ENCODE results near the gene CLEC11A.

The CLEC11A gene

DNA sequence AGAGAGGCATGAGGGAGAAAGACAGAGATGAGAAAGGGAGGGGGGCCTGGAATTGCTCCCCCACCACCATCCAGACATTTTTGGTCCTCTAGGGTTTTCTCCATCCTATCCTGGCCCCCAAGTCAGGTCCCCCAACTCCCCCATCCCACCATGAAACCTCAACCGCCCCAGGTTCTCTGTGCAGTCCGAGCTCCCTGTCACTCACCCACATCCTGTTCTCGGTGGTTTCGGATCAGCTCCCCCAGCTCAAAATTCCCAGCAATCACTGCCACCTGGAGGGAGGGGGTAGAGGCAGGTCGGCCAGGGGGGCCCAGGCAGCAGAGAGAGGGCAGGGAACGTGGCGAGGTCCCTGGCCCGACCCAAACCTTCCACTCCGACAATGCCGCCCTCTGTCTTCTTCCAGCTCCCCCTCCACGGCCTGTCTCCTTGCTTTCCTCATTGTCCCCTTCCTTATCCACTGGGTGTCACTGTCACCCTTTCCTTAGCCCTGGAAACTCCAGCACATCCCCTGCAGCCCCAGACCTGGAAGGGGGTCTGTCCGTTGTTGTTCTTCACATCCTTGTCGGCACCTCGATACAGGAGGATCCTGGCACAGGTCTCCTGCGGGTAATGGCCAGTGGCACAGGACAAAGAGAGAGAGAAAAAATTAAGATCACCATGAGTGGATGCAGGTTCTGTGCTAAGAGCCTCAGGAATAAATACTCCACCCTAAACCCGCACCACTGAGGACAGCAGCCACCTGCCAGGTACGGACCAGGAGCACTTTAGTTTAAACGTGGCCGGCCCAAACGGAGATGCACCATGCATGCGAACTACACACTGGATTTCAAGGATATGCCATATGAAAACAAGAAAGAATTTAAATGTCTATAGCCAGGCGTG is 19.0 kb upstream of the CLEC11A start:
- no peak for DNase-seq (ENCODE audit: low read depth)

GRCh38 chr19:50705422-50706019 is 17.6 kb upstream of the CLEC11A start:
- no peak for DNase-seq (ENCODE audit: low read depth)

DNA sequence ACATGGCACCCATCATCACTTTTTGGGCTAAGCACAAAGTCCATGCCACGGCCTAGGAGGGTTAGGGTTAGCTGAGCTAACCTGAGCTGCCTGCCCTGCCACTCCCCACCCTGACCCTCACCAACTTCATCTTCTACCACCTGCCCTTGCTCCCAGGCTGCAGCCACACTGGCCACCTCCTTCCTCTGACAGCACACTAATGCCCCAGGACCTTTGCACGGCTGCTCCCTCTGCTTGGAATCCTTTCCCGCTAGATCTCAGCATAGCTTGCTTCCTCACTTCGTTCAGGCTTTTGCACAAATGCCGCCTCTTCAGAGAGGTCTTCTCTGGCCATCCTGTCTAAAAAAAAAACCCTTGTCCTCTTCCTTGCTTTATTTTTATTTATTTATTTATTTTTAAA is 16.8 kb upstream of the CLEC11A start:
- DNase-seq (ENCODE audit: low read depth) = no peak

GRCh38 chr19:50708179-50708879 is 14.8 kb upstream of the CLEC11A start:
- no peak for DNase-seq (ENCODE audit: low read depth)

DNA sequence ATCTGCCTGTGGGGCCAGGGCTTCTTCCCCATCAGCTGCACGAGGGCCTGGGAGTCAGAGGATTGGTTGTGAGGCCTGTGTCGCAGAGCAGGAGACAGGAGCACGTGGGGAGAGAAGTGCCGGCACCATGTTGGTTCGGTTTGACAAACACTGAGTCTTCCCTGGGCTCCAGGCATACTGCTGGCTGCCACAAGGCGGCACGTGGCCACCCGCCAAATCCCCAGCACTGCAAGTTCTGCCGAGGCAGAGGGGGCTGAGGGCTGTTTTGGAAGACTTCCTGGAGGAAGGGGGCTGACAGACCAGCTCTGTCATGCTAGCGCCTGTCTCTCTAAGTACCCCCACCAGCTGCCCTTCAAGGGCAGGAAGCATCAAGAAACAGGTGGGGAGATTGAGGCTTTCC is 13.1 kb upstream of the CLEC11A start:
- DNase-seq (ENCODE audit: low read depth) = no peak

DNA sequence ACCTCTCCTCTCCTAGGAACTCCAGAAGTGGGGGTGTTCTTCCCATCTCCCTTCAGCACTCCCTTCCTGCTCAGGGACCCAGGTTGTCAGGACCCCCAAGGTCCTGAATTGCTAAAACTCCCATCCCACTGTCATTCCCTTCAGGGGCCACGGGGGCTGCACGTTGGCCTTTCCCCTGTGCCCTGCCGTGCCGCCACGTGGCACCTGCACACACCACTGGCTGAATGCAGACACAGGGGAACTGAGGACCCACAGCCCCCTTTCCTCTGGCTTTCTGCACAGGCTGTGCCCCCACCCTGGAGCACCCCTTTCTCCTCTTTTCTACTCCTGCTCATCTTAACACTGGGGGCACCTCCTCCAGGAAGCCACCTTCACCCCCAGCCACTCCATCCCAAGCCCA is 12.6 kb upstream of the CLEC11A start:
- no peak for DNase-seq (ENCODE audit: low read depth)

- DNase-seq (ENCODE audit: low read depth) = no peak
Measured at GRCh38 chr19:50711196-50711595, 12.0 kb upstream of the CLEC11A start.

GRCh38 chr19:50711805-50712204 is 11.4 kb upstream of the CLEC11A start:
- DNase-seq (ENCODE audit: low read depth) = no peak

GRCh38 chr19:50712833-50713232 is 10.3 kb upstream of the CLEC11A start:
- DNase-seq (ENCODE audit: low read depth) = no peak

- no peak for DNase-seq (ENCODE audit: low read depth)
Measured at GRCh38 chr19:50713556-50714236, 9.5 kb upstream of the CLEC11A start.

- no peak for DNase-seq (ENCODE audit: low read depth)
Measured at GRCh38 chr19:50716178-50717025, 6.8 kb upstream of the CLEC11A start.

- no peak for DNase-seq (ENCODE audit: low read depth)
Measured at GRCh38 chr19:50717026-50717723, 6.0 kb upstream of the CLEC11A start.

GRCh38 chr19:50717891-50718254 is 5.3 kb upstream of the CLEC11A start:
- DNase-seq (ENCODE audit: low read depth) = no peak

DNA sequence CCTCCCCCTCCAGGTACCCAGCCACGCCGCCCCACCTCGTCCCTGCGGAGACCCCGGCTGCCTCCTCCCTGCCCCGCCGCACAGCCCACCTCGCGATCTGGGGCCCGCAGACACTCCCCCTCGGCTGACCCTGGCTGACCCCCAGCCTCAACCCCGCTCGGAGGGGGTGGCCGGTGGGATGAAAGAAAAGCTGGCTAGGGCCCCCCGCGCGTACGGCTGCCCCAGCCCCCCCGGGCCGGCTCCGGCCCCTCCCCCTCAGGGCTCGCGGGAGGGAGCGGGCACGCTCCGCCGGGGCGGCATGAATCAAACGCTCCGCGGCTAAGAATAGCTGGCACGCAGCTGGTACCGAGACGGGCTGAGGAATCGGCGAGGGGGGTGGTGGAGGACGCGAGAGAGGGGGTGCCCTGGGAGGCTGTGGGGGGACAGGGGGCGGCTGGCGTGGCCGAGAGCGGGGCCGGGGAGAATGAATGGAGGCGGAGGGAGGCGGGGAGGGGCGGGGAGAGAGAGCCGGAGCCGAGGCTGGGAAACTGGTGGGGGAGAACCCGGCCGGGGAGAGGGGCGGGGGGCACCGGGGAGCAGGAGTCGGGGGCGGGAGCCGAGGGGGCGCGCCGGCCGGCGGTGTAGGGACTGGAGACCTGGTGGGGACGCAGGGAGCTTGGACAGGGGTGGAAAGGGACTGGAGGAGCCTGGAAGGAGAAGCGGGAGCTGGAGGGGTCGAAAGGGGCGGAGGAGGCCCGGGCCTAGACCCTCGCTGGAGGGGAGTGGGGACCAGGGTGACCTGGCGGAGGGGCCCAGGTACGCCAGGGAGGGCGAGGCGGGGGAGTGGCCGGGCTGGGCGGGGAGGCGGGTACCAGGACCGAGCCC is 4.7 kb upstream of the CLEC11A start:
- no peak for DNase-seq (ENCODE audit: low read depth)

DNA sequence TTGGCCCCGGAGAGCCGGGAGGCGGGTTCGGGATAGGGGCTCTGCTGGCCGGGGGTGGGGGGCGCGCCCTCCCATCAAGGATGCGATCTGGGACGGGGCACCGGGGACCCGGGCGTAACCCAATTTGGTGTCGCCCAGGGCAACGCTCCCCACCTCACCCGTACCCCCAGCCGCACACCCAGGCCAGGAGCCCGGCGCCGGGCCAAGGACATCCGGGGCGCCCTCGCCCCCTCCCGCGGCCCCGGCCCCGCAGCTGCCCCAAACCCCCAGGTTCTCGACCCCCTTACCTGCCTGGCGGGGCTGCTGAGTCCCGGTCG is 4.1 kb upstream of the CLEC11A start:
- DNase-seq (ENCODE audit: low read depth) = no peak

DNA sequence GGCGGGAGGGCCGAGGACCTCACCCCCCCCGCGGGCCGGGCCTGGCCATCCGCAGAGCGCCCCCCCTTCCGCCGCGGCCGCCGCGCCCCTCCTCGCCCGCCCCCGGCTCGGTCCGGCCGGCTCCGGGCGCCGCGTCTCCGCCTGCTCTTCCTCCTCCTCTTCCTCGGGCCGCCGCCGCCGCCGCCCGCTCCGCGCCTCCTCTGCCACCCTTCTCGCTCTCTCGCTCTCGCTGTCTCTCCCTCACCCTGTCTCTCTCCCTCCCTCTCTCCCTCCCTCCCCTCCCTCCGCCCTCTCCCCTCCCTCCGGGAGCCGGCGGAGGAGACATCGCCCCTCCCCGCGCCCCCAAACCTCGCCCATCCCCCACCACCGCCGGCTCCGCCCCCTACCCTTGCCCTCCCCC is 3.6 kb upstream of the CLEC11A start, which contains the start of gene SHANK1:
SHANK1 (minus strand) TSS at position 237 of the 400 bp plus-strand sequence. CDS start 2,883 bp downstream, outside the sequence.
- no peak for DNase-seq (ENCODE audit: low read depth)

GRCh38 chr19:50720181-50720920 is 2.8 kb upstream of the CLEC11A start:
- no peak for DNase-seq (ENCODE audit: low read depth)

GRCh38 chr19:50720921-50721381 is 2.2 kb upstream of the CLEC11A start:
- no peak for DNase-seq (ENCODE audit: low read depth)

Data from activated T-helper 1 cell treated with Interleukin-2 at 50 U/mL for 16 hours (primary cell).